IMR-90 (cell line): ENCODE measurements around the gene CIROP. TPM values are rescaled to one million over a fixed set of nuclear protein-coding genes. Genes with fewer than 3 reads are reported as not detected.

Source experiments
- BHLHE40 ChIP-seq: fragments of 150-350 bp; IDR thresholded peaks from 2 replicates; pipeline ENCODE4 v1.6.1; 2016; ENCODE audit warnings: mild to moderate bottlenecking, low read depth, low read length
- CEBPB ChIP-seq: IDR thresholded peaks from 2 replicates; pipeline ENCODE4 v1.6.1; 2012; ENCODE audit warnings: low read depth, low read length, improper control_type of control experiment
- MAZ ChIP-seq: IDR thresholded peaks from 2 replicates; pipeline ENCODE4 v1.6.1; 2012; ENCODE audit warnings: low read depth, mild to moderate bottlenecking, low read length, improper control_type of control experiment, moderate library complexity, borderline replicate concordance
- polyA plus RNA-seq, 3 experiments: library from polyadenylated mRNA; depleted of rRNA; stranded (reverse); fragments of >200 nt; gene quantifications; 2 replicates each; pipeline ENCODE4 v1.2.3, GENCODE V29; 2012; ENCODE audit warnings: low replicate concordance in 1 of 3
- total RNA-seq: library from RNA; depleted of rRNA; stranded (reverse); fragments of >200 nt; gene quantifications from 2 replicates; pipeline ENCODE4 v1.2.3, GENCODE V29; 2012

Gene CIROP
- total and polyA plus RNA-seq, 2 of the 4 experiments (the other 2 are of a cell fraction): 0.31 to 0.36 TPM

DNA sequence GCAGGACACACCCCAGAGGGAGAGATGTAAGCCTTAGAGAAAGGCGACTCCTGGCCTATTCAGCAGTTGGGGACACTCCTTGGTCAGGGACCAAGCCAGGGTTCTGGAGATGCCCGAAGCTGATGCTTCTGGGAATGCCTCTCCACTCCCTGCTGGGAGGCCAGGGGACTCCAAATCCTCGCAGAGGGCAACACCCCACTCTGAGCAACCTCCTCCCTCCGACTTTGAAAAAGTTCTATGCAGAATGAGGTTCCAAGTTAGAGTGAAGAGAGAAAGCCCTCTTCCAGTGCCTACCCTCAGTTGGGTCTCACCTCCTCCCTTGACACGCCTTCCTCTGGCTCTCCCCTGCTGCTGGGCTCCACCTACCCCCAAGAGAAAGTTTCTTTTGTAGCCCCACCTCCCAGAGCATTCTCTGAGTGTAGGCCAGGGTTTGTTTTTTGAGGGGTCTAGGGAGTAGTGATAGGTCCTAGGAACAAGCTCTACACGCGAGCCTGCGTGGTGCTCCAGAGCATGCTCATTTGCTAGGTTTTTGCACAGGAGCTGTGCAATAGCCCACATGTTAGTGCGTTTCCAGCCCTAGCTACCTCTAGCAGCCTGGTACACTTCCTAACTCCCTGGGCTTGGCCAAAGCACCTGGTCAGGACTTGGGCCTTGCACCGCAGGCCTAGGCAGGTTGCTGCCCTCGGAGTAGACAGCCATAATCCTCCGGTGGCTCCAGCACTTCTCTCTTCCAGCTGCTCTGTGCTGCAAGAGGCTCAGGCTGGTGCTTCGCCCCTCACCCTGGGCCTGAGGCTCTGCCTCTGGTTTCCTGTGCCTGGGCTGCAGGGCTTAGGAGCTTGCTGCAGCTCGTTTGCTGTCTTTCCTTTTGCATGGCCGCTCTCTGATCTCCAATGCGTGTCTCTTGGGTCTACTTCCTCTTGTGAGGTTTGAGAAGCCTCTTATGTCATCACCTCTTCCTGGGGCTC lies 14.9 kb upstream of the CIROP start (continued):
- TF ChIP-seq MAZ (no peak), BHLHE40 (no peak), CEBPB (no peak)
